Duodenal mucosa (tissue), 2 donors: ENCODE results near the gene CPZ.

Experiments used
- H3K27ac ChIP-seq: one replicate; pipeline ENCODE4 v1.7.0; 2013; ENCODE audit warnings: low read depth, low read length
- H3K27me3 ChIP-seq, 2 donors: one replicate each; pipeline ENCODE4 v1.7.0; 2013; ENCODE audit warnings: low read length in 2 of 2, control low read depth in 1 of 2; ENCODE audit not compliant: insufficient read depth in 2 of 2, control insufficient read depth in 1 of 2
- H3K36me3 ChIP-seq, 2 donors: one replicate each; pipeline ENCODE4 v1.7.0; 2013; ENCODE audit warnings: low read length in 2 of 2, control low read depth in 1 of 2; ENCODE audit not compliant: insufficient read depth in 2 of 2, control insufficient read depth in 1 of 2
- H3K4me1 ChIP-seq, 2 donors: one replicate each; pipeline ENCODE4 v1.7.0; 2013; ENCODE audit warnings: low read length in 2 of 2, control low read depth in 1 of 2; ENCODE audit not compliant: insufficient read depth in 2 of 2, control insufficient read depth in 1 of 2
- H3K4me3 ChIP-seq, 2 donors: one replicate each; pipeline ENCODE4 v1.7.0; 2013; ENCODE audit warnings: low read length in 2 of 2, low read depth in 1 of 2
- H3K9ac ChIP-seq, 2 donors: one replicate each; pipeline ENCODE4 v1.7.0; 2013; ENCODE audit warnings: low read length in 2 of 2, low read depth in 1 of 2
- H3K9me3 ChIP-seq, 2 donors: one replicate each; pipeline ENCODE4 v1.7.0; 2013; ENCODE audit warnings: low read length in 2 of 2, control low read depth in 1 of 2; ENCODE audit not compliant: control insufficient read depth in 1 of 2

Gene CPZ

DNA sequence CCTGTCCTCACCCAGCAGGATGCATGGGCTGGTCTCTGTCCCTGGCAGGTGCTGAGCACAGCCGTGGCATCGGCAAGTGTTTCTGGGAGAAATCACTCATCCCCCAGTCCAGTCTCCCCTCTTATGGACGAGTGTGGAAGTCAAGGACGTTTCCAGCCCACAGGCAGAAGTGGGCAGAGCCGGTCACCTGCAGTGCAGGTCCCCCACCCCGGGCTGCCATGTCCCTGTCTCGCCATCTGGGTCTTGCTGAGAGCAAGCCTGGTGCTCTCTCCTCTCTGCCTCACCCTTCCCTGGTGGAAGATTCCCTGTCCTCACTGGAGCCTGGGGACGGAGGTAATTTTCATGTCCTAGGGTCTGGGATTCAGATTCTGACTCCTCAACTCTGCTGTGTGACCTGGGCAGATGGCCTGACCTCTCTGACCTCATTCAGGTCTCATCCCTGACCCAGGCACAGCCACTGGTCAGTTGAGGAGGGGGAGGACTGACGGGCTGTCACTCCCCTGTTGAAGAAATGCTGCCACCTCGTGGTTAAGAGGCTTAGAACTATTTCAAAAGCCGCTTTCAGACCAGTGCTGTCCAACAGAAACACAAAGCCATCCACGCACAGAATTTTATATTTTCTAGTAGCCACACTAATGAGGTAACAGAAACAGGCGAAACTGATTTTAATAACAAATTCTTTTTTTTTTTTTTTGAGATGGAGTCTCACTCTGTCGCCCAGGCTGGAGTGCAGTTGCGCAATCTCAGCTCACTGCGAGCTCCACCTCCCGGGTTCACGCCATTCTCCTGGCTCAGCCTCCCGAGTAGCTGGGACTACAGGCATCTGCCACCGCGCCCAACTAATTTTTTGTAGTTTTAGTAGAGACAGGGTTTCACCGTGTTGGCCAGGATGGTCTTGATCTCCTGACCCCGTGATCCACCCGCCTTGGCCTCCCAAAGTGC is 1.8 kb downstream of the CPZ start:
- no peak overlapping the region for H3K27ac ChIP-seq
- H3K4me3 ChIP-seq: no peak overlapping the region
- H3K4me1 ChIP-seq: peaks cover 0 to 3% of the 10 kb centered on the region in 2 donors
- no peaks in the 10 kb centered on the region for H3K36me3 ChIP-seq
- H3K27me3 ChIP-seq: peaks cover 30 to 34% of the 10 kb centered on the region in 2 donors
- H3K9me3 ChIP-seq: no peaks in the 10 kb centered on the region
- H3K9ac ChIP-seq: no peak overlapping the region

DNA sequence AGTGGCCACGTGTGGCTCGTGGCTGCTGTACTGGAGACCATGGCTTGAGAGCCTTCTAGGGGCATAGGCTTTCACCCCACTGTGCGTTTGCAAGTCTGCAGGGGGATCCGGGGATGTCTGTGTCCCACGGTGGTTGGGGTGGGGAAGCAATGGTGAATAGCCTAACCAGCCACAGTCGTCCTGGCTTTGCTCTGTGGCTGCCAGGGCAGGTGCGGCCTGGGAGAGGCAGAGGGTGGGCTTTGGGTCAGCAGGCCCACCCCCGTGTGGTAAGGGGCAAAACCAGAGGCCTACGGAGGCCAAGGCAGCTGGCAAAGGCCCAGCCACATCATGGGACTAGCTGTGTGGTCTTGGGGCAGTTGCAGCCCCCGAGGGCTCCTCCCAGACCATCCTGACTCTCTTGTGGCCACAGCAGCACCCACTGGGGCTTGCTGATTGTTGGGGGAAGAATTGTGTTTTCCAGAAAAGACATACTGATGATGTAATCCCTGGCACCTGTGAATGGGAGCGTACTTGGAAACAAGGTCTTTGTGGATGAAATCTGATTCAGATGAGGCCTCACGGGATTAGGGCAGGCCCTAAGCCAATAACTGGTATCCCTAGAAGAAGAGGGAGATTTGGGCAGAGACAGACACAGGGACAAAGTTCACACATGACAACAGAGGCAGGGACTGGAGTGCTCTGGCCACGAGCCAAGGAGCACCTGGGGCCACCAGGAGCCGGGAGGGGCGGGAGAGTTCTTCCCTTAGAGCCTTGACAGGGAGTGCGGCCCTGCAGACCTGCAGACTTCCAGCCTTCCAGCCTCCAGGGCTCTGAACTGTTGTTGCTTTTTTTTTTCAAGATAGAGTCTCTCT is 2.9 kb downstream of the CPZ start:
- Histone ChIP-seq H3K27me3 (peaks cover 30% of the 10 kb centered on the region in 2 donors), H3K36me3 (no peaks in the 10 kb centered on the region), H3K4me3 (no peak overlapping the region), H3K9ac (no peak overlapping the region), H3K27ac (no peak overlapping the region), H3K4me1 (peaks cover 0 to 3% of the 10 kb centered on the region in 2 donors), H3K9me3 (no peaks in the 10 kb centered on the region)

DNA sequence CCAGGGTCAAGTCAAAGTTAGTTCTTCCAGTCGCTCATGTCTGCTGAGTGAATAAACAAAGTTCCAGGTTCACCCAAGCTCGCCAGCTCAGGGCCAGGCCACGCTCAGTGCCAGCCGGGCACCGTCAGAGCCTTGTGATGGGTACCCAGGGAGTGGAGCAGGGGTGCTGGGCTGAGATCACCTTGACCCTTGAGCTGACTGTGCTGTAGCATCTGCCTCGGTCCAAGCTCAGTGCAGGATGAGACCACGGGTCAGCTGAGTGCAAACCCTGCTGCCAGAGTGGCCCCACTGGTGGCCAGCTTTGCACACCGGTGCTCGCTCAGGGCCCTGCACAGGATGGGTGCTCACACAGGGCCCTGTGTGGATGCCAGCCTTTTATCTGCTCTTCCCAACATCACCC is 4.3 kb downstream of the CPZ start:
- no peaks in the 10 kb centered on the region for H3K9me3 ChIP-seq
- peaks cover 18 to 24% of the 10 kb centered on the region in 2 donors for H3K27me3 ChIP-seq
- no peak overlapping the region for H3K9ac ChIP-seq
- no peak overlapping the region for H3K27ac ChIP-seq
- H3K4me1 ChIP-seq: peaks cover 0 to 3% of the 10 kb centered on the region in 2 donors
- H3K4me3 ChIP-seq: no peak overlapping the region
- H3K36me3 ChIP-seq: no peaks in the 10 kb centered on the region

- H3K9ac ChIP-seq: no peak overlapping the region
- H3K4me1 ChIP-seq: peaks cover 0 to 3% of the 10 kb centered on the region in 2 donors
- H3K27me3 ChIP-seq: peaks cover 14 to 19% of the 10 kb centered on the region in 2 donors
- H3K36me3 ChIP-seq: no peaks in the 10 kb centered on the region
- no peak overlapping the region for H3K27ac ChIP-seq
- no peak overlapping the region for H3K4me3 ChIP-seq
- H3K9me3 ChIP-seq: no peaks in the 10 kb centered on the region
These were observed 4.8 kb downstream of the CPZ start for GRCh38 chr4:8597319-8597718.

GRCh38 chr4:8597791-8598190 is 5.2 kb downstream of the CPZ start:
- no peaks in the 10 kb centered on the region for H3K9me3 ChIP-seq
- H3K27me3 ChIP-seq: peaks cover 14 to 16% of the 10 kb centered on the region in 2 donors
- H3K27ac ChIP-seq: no peak overlapping the region
- no peak overlapping the region for H3K9ac ChIP-seq
- no peaks in the 10 kb centered on the region for H3K36me3 ChIP-seq
- no peak overlapping the region for H3K4me3 ChIP-seq
- peaks cover 0 to 3% of the 10 kb centered on the region in 2 donors for H3K4me1 ChIP-seq

- peaks cover 0 to 3% of the 10 kb centered on the region in 2 donors for H3K4me1 ChIP-seq
- H3K36me3 ChIP-seq: no peaks in the 10 kb centered on the region
- H3K4me3 ChIP-seq: no peak overlapping the region
- no peak overlapping the region for H3K27ac ChIP-seq
- H3K9ac ChIP-seq: no peak overlapping the region
- H3K9me3 ChIP-seq: no peaks in the 10 kb centered on the region
- peaks cover 7 to 8% of the 10 kb centered on the region in 2 donors for H3K27me3 ChIP-seq
These were observed 6.0 kb downstream of the CPZ start for GRCh38 chr4:8598391-8599090.

GRCh38 chr4:8599091-8599460 is 6.5 kb downstream of the CPZ start:
- Histone ChIP-seq H3K27ac (no peak overlapping the region), H3K4me1 (peaks cover 0 to 3% of the 10 kb centered on the region in 2 donors), H3K27me3 (peaks cover 2 to 3% of the 10 kb centered on the region in 2 donors), H3K9ac (no peak overlapping the region), H3K4me3 (no peak overlapping the region), H3K9me3 (no peaks in the 10 kb centered on the region), H3K36me3 (no peaks in the 10 kb centered on the region)

- Histone ChIP-seq H3K4me3 (no peak overlapping the region), H3K27me3 (no peaks in the 10 kb centered on the region), H3K36me3 (no peaks in the 10 kb centered on the region), H3K9me3 (no peaks in the 10 kb centered on the region), H3K27ac (no peak overlapping the region), H3K4me1 (peaks cover 0 to 3% of the 10 kb centered on the region in 2 donors), H3K9ac (no peak overlapping the region)
These were observed 7.1 kb downstream of the CPZ start for GRCh38 chr4:8599657-8600056.

GRCh38 chr4:8600266-8600665 is 7.7 kb downstream of the CPZ start:
- no peak overlapping the region for H3K9ac ChIP-seq
- no peak overlapping the region for H3K4me3 ChIP-seq
- H3K36me3 ChIP-seq: no peaks in the 10 kb centered on the region
- no peak overlapping the region for H3K27ac ChIP-seq
- no peaks in the 10 kb centered on the region for H3K9me3 ChIP-seq
- H3K27me3 ChIP-seq: no peaks in the 10 kb centered on the region
- H3K4me1 ChIP-seq: peaks cover 0 to 3% of the 10 kb centered on the region in 2 donors
